C4-2B (cell line): Measurements from ENCODE around the gene SP100.

Source experiments
- CTCF ChIP-seq: fragments of 450-650 bp; conservative IDR thresholded peaks from 2 replicates; pipeline ENCODE4 v1.5.1; 2017; ENCODE audit warnings: mild to moderate bottlenecking
- ZFX ChIP-seq: fragments of 450-650 bp; IDR thresholded peaks from 2 replicates; pipeline ENCODE4 v1.6.1; 2017

DNA sequence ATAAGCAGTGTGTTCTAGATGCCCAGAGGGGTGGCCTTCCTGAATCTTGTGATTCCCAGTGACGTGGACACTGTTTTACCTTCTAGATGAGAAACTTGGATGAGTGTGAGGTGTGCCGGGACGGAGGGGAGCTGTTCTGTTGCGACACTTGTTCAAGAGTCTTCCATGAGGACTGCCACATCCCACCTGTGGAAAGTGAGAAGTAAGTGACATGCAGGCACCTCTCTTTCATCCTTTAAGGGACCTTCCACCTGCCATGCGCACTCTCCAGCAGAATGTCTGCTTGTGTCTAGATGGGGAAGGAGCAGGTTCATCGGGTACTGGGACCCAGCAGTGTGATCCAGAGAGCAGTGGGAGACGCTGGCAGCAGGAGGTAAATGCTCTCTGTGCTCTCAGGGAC is 16.0 kb upstream of the SP100 start:
- TF ChIP-seq CTCF = no peak
- TF ChIP-seq ZFX = no peak
